ENCODE measurements around the gene MED25. TPM values are rescaled to one million over a fixed set of nuclear protein-coding genes. Genes with fewer than 3 reads are reported as not detected.

The MED25 gene
- total and polyA plus RNA-seq, 4 experiments from 2014 or later, result 10.7 to 48.8 (median 32.4) TPM

- peaks cover 29 to 49% (median 39%) of the 10 kb centered on the region in 4 donors for H3K4me1 Mint-ChIP-seq
- no peaks in the 10 kb centered on the region for H3K27me3 ChIP-seq (ENCODE audit: insufficient read depth, low read length)
- peak overlapping the region; percentile 85 to 93 (median 88) for H3K27ac Mint-ChIP-seq
- intact Hi-C loops (cut with micrococcal nuclease), result loop anchor here (1.0 to 2.0 kb wide), 2 partner anchors 39 to 77 kb away; partner anchors contain the start of genes ATF5 and NUP62
- H3K9me3 Mint-ChIP-seq, result peaks cover 0 to 5% (median 0%) of the 10 kb centered on the region in 8 donors
- ChIA-PET POLR2A (ENCODE audit: partially characterized antibody) (interaction anchor here (0.7 to 12.2 kb wide), 13 partner anchors 9 to 271 kb away, joined by 3 to 173 read pairs (median 10); partner anchors contain the start of genes AKT1S1, ATF5, FUZ and MED25), CTCF (ENCODE audit: partially characterized antibody) (no interaction called here)
- H3K4me1 ChIP-seq (ENCODE audit: insufficient read depth, low read length), result peaks cover 42% of the 10 kb centered on the region
- H3K4me3 ChIP-seq (ENCODE audit: low read length in 2 of 2), result peak overlapping the region; percentile 38 to 88
- H3K27me3 Mint-ChIP-seq, result no peaks in the 10 kb centered on the region
- H3K36me3 Mint-ChIP-seq, result peaks cover 0 to 19% of the 10 kb centered on the region in 2 donors
- H3K4me3 Mint-ChIP-seq, result peak overlapping the region; percentile 85 to 92 (median 88)
- no peaks in the 10 kb centered on the region for H3K9me3 ChIP-seq (ENCODE audit: control insufficient read depth in 1 of 2, low read length in 2 of 2)
- peak in 2 of 5 donors; percentile 26 to 44 for DNase-seq
- H3K27ac ChIP-seq (ENCODE audit: low read depth, low read length), result peak overlapping the region; percentile 98
- no peaks in the 10 kb centered on the region for H3K36me3 ChIP-seq (ENCODE audit: insufficient read depth, low read length)
Observed at GRCh38 chr19:49851456-49852259, 33.6 kb downstream of the MED25 start.

GRCh38 chr19:49852631-49853126 is 34.6 kb downstream of the MED25 start:
- H3K27ac ChIP-seq (ENCODE audit: low read depth, low read length), result no peak overlapping the region
- Mint-ChIP-seq H3K4me1 (peaks cover 29 to 44% (median 38%) of the 10 kb centered on the region in 4 donors), H3K27me3 (no peaks in the 10 kb centered on the region), H3K4me3 (peak overlapping the region; percentile 85 to 92 (median 88)), H3K36me3 (peaks cover 0 to 19% of the 10 kb centered on the region in 2 donors), H3K27ac (peak overlapping the region; percentile 85 to 93 (median 88)), H3K9me3 (peaks cover 0 to 5% (median 0%) of the 10 kb centered on the region in 8 donors)
- ChIA-PET CTCF (ENCODE audit: partially characterized antibody) (interaction anchor here (0.7 kb wide), 1 partner anchor 135 kb away, joined by 6 read pairs; no protein-coding TSS in a partner anchor), POLR2A (ENCODE audit: partially characterized antibody) (interaction anchor here (3.0 to 12.2 kb wide), 4 partner anchors 14 to 40 kb away, joined by 46 to 173 read pairs (median 56); partner anchors contain the start of genes AKT1S1, FUZ, MED25 and PNKP)
- H3K4me3 ChIP-seq (ENCODE audit: low read length in 2 of 2), result peak overlapping the region in 1 of 2 donors; percentile 34
- H3K27me3 ChIP-seq (ENCODE audit: insufficient read depth, low read length), result no peaks in the 10 kb centered on the region
- intact Hi-C loops (cut with micrococcal nuclease), result no loop called here
- H3K36me3 ChIP-seq (ENCODE audit: insufficient read depth, low read length), result no peaks in the 10 kb centered on the region
- no peaks in the 10 kb centered on the region for H3K9me3 ChIP-seq (ENCODE audit: control insufficient read depth in 1 of 2, low read length in 2 of 2)
- no peak for DNase-seq
- H3K4me1 ChIP-seq (ENCODE audit: insufficient read depth, low read length), result peaks cover 42% of the 10 kb centered on the region

GRCh38 chr19:49853852-49854377 is 35.8 kb downstream of the MED25 start:
- Mint-ChIP-seq H3K4me1 (peaks cover 20 to 34% (median 28%) of the 10 kb centered on the region in 4 donors), H3K27ac (peak overlapping the region in 4 of 7 donors; percentile 53 to 88 (median 65)), H3K4me3 (peak overlapping the region in 6 of 8 donors; percentile 33 to 73 (median 65)), H3K36me3 (peaks cover 0 to 21% of the 10 kb centered on the region in 2 donors), H3K9me3 (peaks cover 0 to 4% (median 0%) of the 10 kb centered on the region in 8 donors), H3K27me3 (no peaks in the 10 kb centered on the region)
- Histone ChIP-seq H3K27me3 (ENCODE audit: insufficient read depth, low read length) (no peaks in the 10 kb centered on the region), H3K36me3 (ENCODE audit: insufficient read depth, low read length) (no peaks in the 10 kb centered on the region), H3K27ac (ENCODE audit: low read depth, low read length) (no peak overlapping the region), H3K9me3 (ENCODE audit: control insufficient read depth in 1 of 2, low read length in 2 of 2) (no peaks in the 10 kb centered on the region), H3K4me3 (ENCODE audit: low read length in 2 of 2) (no peak overlapping the region), H3K4me1 (ENCODE audit: insufficient read depth, low read length) (peaks cover 30% of the 10 kb centered on the region)
- ChIA-PET CTCF (ENCODE audit: partially characterized antibody) (interaction anchor here (0.6 kb wide), 1 partner anchor 39 kb away, joined by 3 read pairs; no protein-coding TSS in a partner anchor), POLR2A (ENCODE audit: partially characterized antibody) (interaction anchor here (1.2 to 12.2 kb wide), 3 partner anchors 13 to 41 kb away, joined by 3 to 173 read pairs (median 53); partner anchors contain the start of genes AKT1S1, FUZ, PNKP and TBC1D17)
- intact Hi-C loops (cut with micrococcal nuclease), result no loop called here
- DNase-seq, result no peak

GRCh38 chr19:49854378-49855263 is 36.5 kb downstream of the MED25 start:
- intact Hi-C loops (cut with micrococcal nuclease), result no loop called here
- CTCF ChIA-PET (ENCODE audit: partially characterized antibody), result interaction anchor here (0.6 kb wide), 1 partner anchor 40 kb away, joined by 3 read pairs; no protein-coding TSS in a partner anchor

GRCh38 chr19:49855277-49855675 is 37.2 kb downstream of the MED25 start:
- Histone ChIP-seq H3K27ac (ENCODE audit: low read depth, low read length) (no peak overlapping the region), H3K4me1 (ENCODE audit: insufficient read depth, low read length) (peaks cover 22% of the 10 kb centered on the region), H3K9me3 (ENCODE audit: control insufficient read depth in 1 of 2, low read length in 2 of 2) (no peaks in the 10 kb centered on the region), H3K4me3 (ENCODE audit: low read length in 2 of 2) (no peak overlapping the region), H3K36me3 (ENCODE audit: insufficient read depth, low read length) (no peaks in the 10 kb centered on the region), H3K27me3 (ENCODE audit: insufficient read depth, low read length) (no peaks in the 10 kb centered on the region)
- ChIA-PET POLR2A (ENCODE audit: partially characterized antibody) (interaction anchor here (6.2 to 12.2 kb wide), 2 partner anchors 12 to 42 kb away, joined by 53 to 173 read pairs; partner anchors contain the start of genes FUZ and PNKP), CTCF (ENCODE audit: partially characterized antibody) (no interaction called here)
- DNase-seq, result no peak
- Mint-ChIP-seq H3K4me3 (no peak overlapping the region), H3K36me3 (peaks cover 0 to 26% of the 10 kb centered on the region in 2 donors), H3K27ac (peak overlapping the region in 3 of 7 donors; percentile 29 to 74 (median 46)), H3K27me3 (no peaks in the 10 kb centered on the region), H3K9me3 (peaks cover 0 to 1% (median 0%) of the 10 kb centered on the region in 8 donors), H3K4me1 (peaks cover 11 to 25% (median 17%) of the 10 kb centered on the region in 4 donors)
- intact Hi-C loops (cut with micrococcal nuclease), result no loop called here

More at GRCh38 chr19:49854378-49855263, 36.5 kb downstream of the MED25 start:
- peak overlapping the region in 1 of 7 donors; percentile 37 for H3K27ac Mint-ChIP-seq
- peaks cover 0 to 1% (median 0%) of the 10 kb centered on the region in 8 donors for H3K9me3 Mint-ChIP-seq
- Histone ChIP-seq H3K9me3 (ENCODE audit: control insufficient read depth in 1 of 2, low read length in 2 of 2) (no peaks in the 10 kb centered on the region), H3K27ac (ENCODE audit: low read depth, low read length) (no peak overlapping the region), H3K27me3 (ENCODE audit: insufficient read depth, low read length) (no peaks in the 10 kb centered on the region), H3K4me1 (ENCODE audit: insufficient read depth, low read length) (peaks cover 28% of the 10 kb centered on the region), H3K4me3 (ENCODE audit: low read length in 2 of 2) (no peak overlapping the region), H3K36me3 (ENCODE audit: insufficient read depth, low read length) (no peaks in the 10 kb centered on the region)
- no peak overlapping the region for H3K4me3 Mint-ChIP-seq
- H3K4me1 Mint-ChIP-seq, result peaks cover 18 to 32% (median 24%) of the 10 kb centered on the region in 4 donors
- POLR2A ChIA-PET (ENCODE audit: partially characterized antibody), result interaction anchor here (1.2 to 12.2 kb wide), 3 partner anchors 12 to 42 kb away, joined by 3 to 173 read pairs (median 53); partner anchors contain the start of genes AKT1S1, FUZ, PNKP and TBC1D17
- peaks cover 0 to 24% of the 10 kb centered on the region in 2 donors for H3K36me3 Mint-ChIP-seq
- DNase-seq, result no peak
- no peaks in the 10 kb centered on the region for H3K27me3 Mint-ChIP-seq

Data from CD4-positive, alpha-beta memory T cell (primary cell).